Lung (tissue), 16 donors: ENCODE measurements around the gene PHF19. TPM values are rescaled to one million over a fixed set of nuclear protein-coding genes. Genes with fewer than 3 reads are reported as not detected.

Experiments used
- ATAC-seq: fragments of 200-7000 bp; cut with Tn5 transposase; one replicate; pipeline ENCODE4 v1.9.1; 2020; ENCODE audit warnings: moderate number of reproducible peaks; ENCODE audit not compliant: insufficient read depth, low FRiP score
- DNase-seq, 3 donors: peaks; one replicate each; pipeline ENCODE4 v3.0.0-alpha.2; 2013 to 2017
- H3K27ac ChIP-seq, 2 donors: one replicate each; pipeline ENCODE4 v1.5.1; 2013; ENCODE audit warnings: mild to moderate bottlenecking in 2 of 2, moderate library complexity in 2 of 2, control low read depth in 1 of 2, inconsistent platforms in 1 of 2, low read depth in 1 of 2, low read length in 1 of 2
- H3K27me3 ChIP-seq, 3 donors: one replicate each; pipeline ENCODE4 v1.5.1; 2013; ENCODE audit warnings: low read length in 2 of 3; ENCODE audit not compliant: control insufficient read depth in 3 of 3, insufficient read depth in 3 of 3
- H3K36me3 ChIP-seq, 4 donors: one replicate each; pipeline ENCODE4 v1.5.1; 2013; ENCODE audit warnings: low read length in 4 of 4, mild to moderate bottlenecking in 1 of 4, moderate library complexity in 1 of 4; ENCODE audit not compliant: control insufficient read depth in 4 of 4, insufficient read depth in 4 of 4
- H3K4me1 ChIP-seq, 5 donors: one replicate each; pipeline ENCODE4 v1.5.1; 2013; ENCODE audit warnings: low read length in 5 of 5, mild to moderate bottlenecking in 2 of 5, moderate library complexity in 1 of 5; ENCODE audit not compliant: control insufficient read depth in 5 of 5, insufficient read depth in 5 of 5
- H3K4me3 ChIP-seq: one replicate; pipeline ENCODE4 v1.5.1; 2013; ENCODE audit warnings: mild to moderate bottlenecking, control low read depth, moderate library complexity
- H3K9ac ChIP-seq, 2 donors: one replicate each; pipeline ENCODE4 v1.5.1; 2013; ENCODE audit warnings: low read length in 2 of 2, control low read depth in 1 of 2; ENCODE audit not compliant: insufficient read depth in 1 of 2
- H3K9me3 ChIP-seq, 4 donors: one replicate each; pipeline ENCODE4 v1.5.1; 2013; ENCODE audit warnings: low read length in 3 of 4, mild to moderate bottlenecking in 1 of 4, moderate library complexity in 1 of 4; ENCODE audit not compliant: control insufficient read depth in 4 of 4, insufficient read depth in 3 of 4
- CTCF ChIP-seq: IDR thresholded peaks from 2 replicates; pipeline ENCODE4 v1.5.1; 2012; ENCODE audit warnings: mild to moderate bottlenecking; ENCODE audit errors: control extremely low read depth, extremely low read depth
- WGBS, 2 donors: extraction: QIAGEN DNeasy Blood & Tissue Kit; methylation state at CpG; one replicate each; pipeline ENCODE4 v1.1.7; 2013; 5-methylcytosine and 5-hydroxymethylcytosine counted together
- long read RNA-seq, 5 donors: transcript quantifications; one replicate each; lab custom pipeline, GENCODE V29; 2026
- polyA plus RNA-seq, 2 donors: library from polyadenylated mRNA; stranded (reverse); fragments of 200-250 nt; gene quantifications; one replicate each; pipeline ENCODE4 v1.2.1, GENCODE V29; 2013
- total RNA-seq, 2 donors: library from RNA; depleted of rRNA in 1 of 2; stranded (reverse); fragments of >200 nt in 1 of 2; gene quantifications; one replicate each; pipeline ENCODE4 v1.2.1, GENCODE V29; 2014 to 2021
- donor health status: control.
- donor health status: control.
- donor health status: Bipolar disorder and iron deficiency.
- donor health status: healthy.
- donor health status: DM: yes; HTN: yes; CAD: no.

Gene PHF19
- 10 to 100 TPM; 21.8 to 25.1 TPM for total RNA-seq
- 10 to 100 TPM; 20.3 to 21.6 TPM for polyA plus RNA-seq
- long read RNA-seq, donor 1, full-length matches to known transcripts = 7 of 7 reads
- long read RNA-seq, donor 1, partial matches to known transcripts = 0 of 7 reads
- long read RNA-seq, donor 1, other reads (novel, unspliced or antisense) = 0 of 7 reads
- long read RNA-seq, donor 2, partial matches to known transcripts = 0 of 5 reads
- long read RNA-seq, donor 2, other reads (novel, unspliced or antisense) = 0 of 5 reads
- long read RNA-seq, donor 3, partial matches to known transcripts = 0 of 3 reads
- long read RNA-seq, donor 3, other reads (novel, unspliced or antisense) = 0 of 3 reads
- long read RNA-seq, donor 4, partial matches to known transcripts = 0 of 1 reads
- long read RNA-seq, donor 4, other reads (novel, unspliced or antisense) = 0 of 1 reads
- long read RNA-seq, donor 5, full-length matches to known transcripts = 5 of 5 reads
- long read RNA-seq, donor 5, partial matches to known transcripts = 0 of 5 reads
- long read RNA-seq, donor 5, other reads (novel, unspliced or antisense) = 0 of 5 reads

- TF ChIP-seq CTCF = no peak
- 0 to 2% methylated on average over 22 to 45 of the region's 45 CpGs for WGBS, 2 donors
- Histone ChIP-seq H3K9ac (peak within 1 kb of the TSS in 1 of 2 donors; percentile 76), H3K36me3 (peaks cover 0 to 8% (median 5%) of the 10 kb centered on the region in 4 donors), H3K4me1 (peaks cover 0 to 22% (median 4%) of the 10 kb centered on the region in 5 donors), H3K9me3 (no peaks in the 10 kb centered on the region), H3K4me3 (peak within 1 kb of the TSS; percentile 52), H3K27me3 (no peaks in the 10 kb centered on the region), H3K27ac (peak within 1 kb of the TSS; percentile 67 to 93)
- ATAC-seq (no peak), DNase-seq (peak in 2 of 3 donors; percentile 34 to 49)
Observed at GRCh38 chr9:120876842-120877240, at the start of gene PHF19. TSS of gene PHF19 (minus strand) at chr9:120877188. CDS start at chr9:120874741, 2,447 bp downstream.

GRCh38 chr9:120926397-120926928 is 49.5 kb upstream of the PHF19 start, which contains the start of gene TRAF1:
TSS of gene TRAF1 (minus strand) at chr9:120926796. CDS start at chr9:120926075, 721 bp downstream.
- H3K27ac ChIP-seq = peak within 1 kb of the TSS; percentile 24 to 66
- DNase-seq (no peak), ATAC-seq (no peak)
- H3K9me3 ChIP-seq = peaks cover 0 to 1% (median 0%) of the 10 kb centered on the region in 4 donors
- H3K36me3 ChIP-seq = peaks cover 0 to 2% (median 0%) of the 10 kb centered on the region in 4 donors
- H3K4me3 ChIP-seq = no peak within 1 kb of the TSS
- H3K27me3 ChIP-seq = no peaks in the 10 kb centered on the region
- TF ChIP-seq CTCF = no peak
- WGBS, 2 donors = 33 to 63% methylated on average over 6 of the region's 6 CpGs
- H3K4me1 ChIP-seq = peaks cover 0 to 29% (median 8%) of the 10 kb centered on the region in 5 donors
- H3K9ac ChIP-seq = no peak within 1 kb of the TSS

- DNase-seq (no peak), ATAC-seq (no peak)
- peaks cover 0 to 24% (median 4%) of the 10 kb centered on the region in 5 donors for H3K4me1 ChIP-seq
- TF ChIP-seq CTCF = no peak
- H3K36me3 ChIP-seq = peaks cover 0 to 2% (median 0%) of the 10 kb centered on the region in 4 donors
- H3K9me3 ChIP-seq = peaks cover 0 to 1% (median 0%) of the 10 kb centered on the region in 4 donors
- no peaks in the 10 kb centered on the region for H3K27me3 ChIP-seq
- H3K27ac ChIP-seq = peak overlapping the region; percentile 24 to 66
- no peak overlapping the region for H3K9ac ChIP-seq
- 62 to 65% methylated on average over 13 of the region's 13 CpGs for WGBS, 2 donors
- H3K4me3 ChIP-seq = no peak overlapping the region
Observed at GRCh38 chr9:120925535-120926396, 48.8 kb upstream of the PHF19 start.
